DND-41 (cell line): ENCODE data around the gene KRTAP21-1.

Experiments
- ATAC-seq: fragments of 200-7000 bp; cut with Tn5 transposase; 3 replicates; pipeline ENCODE4 v1.9.1; 2021; ENCODE audit warnings: low read depth; ENCODE audit not compliant: insufficient read depth
- DNase-seq: peaks from one replicate; pipeline ENCODE4 v3.0.0-alpha.2; 2020
- H2AFZ ChIP-seq: 2 replicates; pipeline ENCODE4 v1.6.0; 2012; ENCODE audit warnings: low read depth, low read length
- H3K27ac ChIP-seq: 2 replicates; pipeline ENCODE4 v1.5.1; 2012; ENCODE audit warnings: low read length, inconsistent platforms
- H3K27me3 ChIP-seq: fragments of 200-600 bp; sonication (generic); 2 replicates; pipeline ENCODE4 v1.6.0; 2012; ENCODE audit warnings: low read length, mild to moderate bottlenecking, inconsistent platforms; ENCODE audit not compliant: insufficient read depth, poor library complexity
- H3K36me3 ChIP-seq: 2 replicates; pipeline ENCODE4 v1.5.1; 2012; ENCODE audit warnings: low read length, inconsistent platforms; ENCODE audit not compliant: insufficient read depth
- H3K4me1 ChIP-seq: 2 replicates; pipeline ENCODE4 v1.5.1; 2012; ENCODE audit warnings: mild to moderate bottlenecking, low read length; ENCODE audit not compliant: insufficient read depth
- H3K4me2 ChIP-seq: 2 replicates; pipeline ENCODE4 v1.6.0; 2012; ENCODE audit warnings: mild to moderate bottlenecking, moderate library complexity, low read length, inconsistent platforms; ENCODE audit not compliant: insufficient read depth
- H3K4me3 ChIP-seq, 2 experiments: fragments of 200-600 bp in 1 of 2; shearing (Covaris generic) in 1 of 2; 2 replicates each; pipeline ENCODE4 v1.5.1; 2012 to 2016; ENCODE audit warnings: inconsistent platforms in 2 of 2, low read length in 2 of 2, mild to moderate bottlenecking in 2 of 2, low read depth in 1 of 2, moderate library complexity in 1 of 2
- H3K79me2 ChIP-seq: 2 replicates; pipeline ENCODE4 v1.6.0; 2012; ENCODE audit warnings: low read length, inconsistent platforms; ENCODE audit not compliant: insufficient read depth
- H3K9ac ChIP-seq: 2 replicates; pipeline ENCODE4 v1.6.0; 2012; ENCODE audit warnings: low read depth, mild to moderate bottlenecking, inconsistent platforms, low read length, moderate library complexity
- H3K9me3 ChIP-seq: 2 replicates; pipeline ENCODE4 v1.5.1; 2012; ENCODE audit warnings: low read length, moderate library complexity, mild to moderate bottlenecking, inconsistent platforms; ENCODE audit not compliant: insufficient read depth, severe bottlenecking
- H4K20me1 ChIP-seq: 2 replicates; pipeline ENCODE4 v1.6.0; 2012; ENCODE audit warnings: low read length; ENCODE audit not compliant: insufficient read depth
- CTCF ChIP-seq: IDR thresholded peaks from 2 replicates; pipeline ENCODE4 v1.5.1; 2012; ENCODE audit warnings: borderline replicate concordance, low read length, moderate library complexity, mild to moderate bottlenecking; ENCODE audit not compliant: poor library complexity, severe bottlenecking; ENCODE audit errors: extremely low read depth
- EZH2 ChIP-seq: IDR thresholded peaks from 3 replicates; pipeline ENCODE4 v1.6.1; 2012; ENCODE audit warnings: borderline replicate concordance, low read depth, mild to moderate bottlenecking, moderate library complexity, low read length, inconsistent platforms; ENCODE audit not compliant: severe bottlenecking

The KRTAP21-1 gene

GRCh38 chr21:30718239-30718909 lies 36.9 kb downstream of the KRTAP21-1 start, which contains the start of gene KRTAP21-3:
Gene KRTAP21-3, minus strand, starts transcription at chr21:30718777. Its CDS starts 18 bp downstream, at chr21:30718759.
- H3K36me3 ChIP-seq = no peaks in the 10 kb centered on the region
- H3K27ac ChIP-seq = no peak within 1 kb of the TSS
- TF ChIP-seq CTCF (no peak), EZH2 (no peak)
- no peak for DNase-seq
- no peak within 1 kb of the TSS for H3K4me2 ChIP-seq
- H3K4me3 ChIP-seq = no peak within 1 kb of the TSS
- no peak within 1 kb of the TSS for H2AFZ ChIP-seq
- no peak within 1 kb of the TSS for H3K9ac ChIP-seq
- H3K4me1 ChIP-seq = no peaks in the 10 kb centered on the region
- H3K9me3 ChIP-seq = no peaks in the 10 kb centered on the region
- no peaks in the 10 kb centered on the region for H4K20me1 ChIP-seq
- ATAC-seq = no peak
- H3K79me2 ChIP-seq = no peaks in the 10 kb centered on the region
- no peaks in the 10 kb centered on the region for H3K27me3 ChIP-seq

GRCh38 chr21:30717105-30717504 lies 38.1 kb downstream of the KRTAP21-1 start:
- H3K79me2 ChIP-seq = no peaks in the 10 kb centered on the region
- H4K20me1 ChIP-seq = no peaks in the 10 kb centered on the region
- no peaks in the 10 kb centered on the region for H3K36me3 ChIP-seq
- H3K27me3 ChIP-seq = no peaks in the 10 kb centered on the region
- H3K9me3 ChIP-seq = no peaks in the 10 kb centered on the region
- no peak overlapping the region for H3K9ac ChIP-seq
- no peak overlapping the region for H3K4me2 ChIP-seq
- no peak overlapping the region for H3K27ac ChIP-seq
- H3K4me3 ChIP-seq = no peak overlapping the region
- DNase-seq (no peak), ATAC-seq (no peak)
- TF ChIP-seq CTCF (no peak), EZH2 (no peak)
- H2AFZ ChIP-seq = no peak overlapping the region
- H3K4me1 ChIP-seq = no peaks in the 10 kb centered on the region

- Histone ChIP-seq H2AFZ (no peak overlapping the region), H3K36me3 (no peaks in the 10 kb centered on the region), H3K4me2 (no peak overlapping the region), H3K27ac (no peak overlapping the region), H3K27me3 (no peaks in the 10 kb centered on the region), H3K9me3 (no peaks in the 10 kb centered on the region), H3K4me3 (no peak overlapping the region), H3K9ac (no peak overlapping the region), H3K79me2 (no peaks in the 10 kb centered on the region), H4K20me1 (no peaks in the 10 kb centered on the region), H3K4me1 (no peaks in the 10 kb centered on the region)
- TF ChIP-seq CTCF = no peak
- ATAC-seq (no peak), DNase-seq (no peak)
These were observed 40.3 kb downstream of the KRTAP21-1 start for GRCh38 chr21:30714946-30715345.
